Activated CD4-positive, CD25-positive, alpha-beta regulatory T cell treated with anti-CD3 and anti-CD28 coated beads, Interleukin-2, amount 50 U/mL, for 72 hours (primary cell): ENCODE data around the gene LCN12.

ENCODE experiments used
- DNase-seq: peaks from one replicate; pipeline ENCODE4 v3.0.0; 2021

LCN12 gene

GRCh38 chr9:136945333-136946227 is 6.5 kb upstream of the LCN12 start:
- DNase-seq, result no peak

DNA sequence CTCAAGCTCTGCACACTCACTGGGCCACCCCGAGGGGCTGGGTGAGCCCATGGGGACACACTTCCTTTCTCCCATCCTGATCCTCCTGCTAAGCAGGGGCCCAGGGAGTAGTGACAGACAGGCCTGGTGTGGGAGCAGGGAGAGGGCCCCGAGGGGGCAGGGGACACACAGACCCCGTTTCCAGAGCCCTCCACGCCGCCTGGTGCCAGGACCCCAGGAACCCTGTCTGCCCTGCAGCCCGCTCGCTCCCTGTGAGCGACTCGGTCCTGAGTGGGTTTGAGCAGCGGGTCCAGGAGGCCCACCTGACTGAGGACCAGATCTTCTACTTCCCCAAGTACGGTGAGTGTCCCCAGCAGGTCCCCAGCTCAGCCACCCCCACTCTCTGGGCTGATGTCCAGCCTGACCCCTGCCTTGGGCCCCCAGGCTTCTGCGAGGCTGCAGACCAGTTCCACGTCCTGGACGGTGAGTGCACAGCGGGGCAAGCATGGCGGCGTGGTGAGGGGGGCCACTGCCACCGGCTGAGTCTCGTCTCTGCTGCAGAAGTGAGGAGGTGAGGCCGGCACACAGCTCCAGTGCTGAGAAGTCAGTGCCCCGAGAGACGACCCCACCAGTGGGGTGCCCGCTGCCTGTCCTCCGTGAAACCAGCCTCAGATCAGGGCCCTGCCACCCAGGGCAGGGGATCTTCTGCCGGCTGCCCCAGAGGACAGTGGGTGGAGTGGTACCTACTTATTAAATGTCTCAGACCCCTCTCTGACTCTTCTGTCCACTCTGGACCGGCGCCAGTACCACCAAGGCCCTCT is 5.6 kb upstream of the LCN12 start:
- no peak for DNase-seq

GRCh38 chr9:136947028-136947891 is 4.8 kb upstream of the LCN12 start:
- no peak for DNase-seq

DNA sequence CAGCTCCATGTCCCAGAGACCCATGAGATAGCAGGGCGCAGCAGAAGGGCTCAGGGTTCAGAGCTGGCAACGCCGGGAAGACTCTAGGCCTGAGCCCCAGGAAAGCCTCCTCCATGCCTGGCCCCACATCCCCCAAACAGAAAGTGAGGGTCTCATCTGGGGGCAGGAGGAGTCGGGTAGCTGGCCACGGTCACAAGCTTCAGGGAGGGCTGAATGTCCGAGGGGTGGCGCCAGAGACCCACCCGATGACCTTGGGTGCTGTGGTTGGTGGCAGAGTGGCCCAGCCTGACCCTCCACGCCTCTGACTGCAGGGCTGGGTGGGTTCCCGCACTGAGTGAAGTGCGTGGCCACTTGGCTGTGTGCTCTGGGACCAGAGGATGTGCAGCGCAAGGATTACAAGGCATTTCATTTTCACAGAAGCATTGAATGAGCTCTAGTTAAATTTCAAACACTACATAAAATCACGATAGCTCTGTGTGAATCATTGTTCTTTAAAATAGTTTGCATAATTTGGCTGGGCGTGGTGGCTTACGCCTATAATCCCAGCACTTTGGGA is 4.0 kb upstream of the LCN12 start:
- DNase-seq, result no peak

- DNase-seq, result no peak
Measured at GRCh38 chr9:136949239-136949816, 2.7 kb upstream of the LCN12 start.

DNA sequence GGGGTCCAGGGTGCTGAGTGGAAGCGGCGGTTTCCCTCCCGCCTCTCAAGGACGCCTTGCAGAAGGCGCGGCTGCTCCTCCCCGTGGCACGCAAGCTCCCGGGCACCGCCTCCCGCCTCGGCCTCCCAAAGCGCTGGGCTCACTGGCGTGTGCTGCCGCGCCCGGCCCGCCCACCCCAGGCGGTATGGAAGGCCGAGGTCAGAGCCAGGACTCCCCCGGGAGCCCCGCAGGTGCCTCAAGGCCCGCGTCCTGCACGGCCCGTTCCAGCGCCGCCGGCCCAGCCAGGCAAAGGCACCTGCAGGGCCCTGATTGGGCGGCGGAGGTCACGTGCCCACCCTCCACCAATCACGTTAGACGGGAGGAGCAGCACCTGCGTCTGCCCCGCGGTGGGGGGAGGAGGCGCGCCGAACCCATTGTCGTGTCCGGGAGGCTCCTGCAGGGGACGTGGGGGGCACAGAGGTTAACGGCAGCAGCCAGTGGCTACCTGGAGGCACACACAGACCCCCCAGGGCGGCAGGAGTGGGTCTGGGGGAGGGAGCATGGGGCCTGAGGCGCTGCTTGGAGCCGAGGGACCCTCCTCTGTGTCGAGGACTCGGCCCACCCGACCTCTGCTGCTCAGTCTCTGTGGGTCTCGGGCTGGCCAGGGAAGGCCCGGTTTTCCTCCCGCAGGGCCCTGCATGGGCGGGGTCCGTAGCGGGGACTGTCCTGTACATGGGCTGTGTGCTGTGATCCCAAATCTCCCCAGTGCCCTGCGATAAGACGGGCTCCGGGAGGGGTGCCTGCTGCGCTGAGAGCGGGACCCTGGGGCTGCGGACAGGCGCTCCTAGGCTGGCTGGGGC is 2.0 kb upstream of the LCN12 start:
- DNase-seq, result peak; percentile 97

DNA sequence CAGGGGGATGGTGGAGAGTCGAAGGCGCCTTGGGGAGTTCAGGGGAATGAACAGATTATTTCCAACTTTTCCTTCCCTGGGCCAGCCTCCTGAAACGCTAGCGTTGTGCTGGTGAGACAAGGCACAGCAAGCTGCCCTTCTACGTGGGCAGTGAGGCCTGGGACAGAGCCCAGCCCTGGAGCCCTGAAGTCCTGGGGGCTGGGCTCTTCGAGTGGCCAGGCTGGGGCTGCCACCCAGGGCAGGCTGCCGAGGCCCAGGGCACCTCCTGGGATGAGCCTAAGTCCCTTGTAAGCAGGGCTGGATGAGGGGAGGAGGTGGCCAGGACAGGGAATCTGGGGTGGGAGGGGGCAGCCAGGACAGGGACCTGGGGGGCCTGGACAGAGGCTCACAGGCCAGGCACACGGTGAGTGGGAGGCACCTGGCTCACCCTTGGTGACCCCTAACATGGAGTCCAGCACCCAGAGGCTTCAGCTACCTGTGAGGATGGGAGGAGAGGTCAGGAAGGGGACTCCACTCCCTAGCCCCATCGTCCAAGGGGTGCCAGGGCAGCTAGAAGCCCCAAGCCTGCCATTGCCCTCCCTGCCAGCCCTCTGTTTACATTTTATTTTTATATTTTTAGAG is 1.3 kb upstream of the LCN12 start:
- no peak for DNase-seq

DNA sequence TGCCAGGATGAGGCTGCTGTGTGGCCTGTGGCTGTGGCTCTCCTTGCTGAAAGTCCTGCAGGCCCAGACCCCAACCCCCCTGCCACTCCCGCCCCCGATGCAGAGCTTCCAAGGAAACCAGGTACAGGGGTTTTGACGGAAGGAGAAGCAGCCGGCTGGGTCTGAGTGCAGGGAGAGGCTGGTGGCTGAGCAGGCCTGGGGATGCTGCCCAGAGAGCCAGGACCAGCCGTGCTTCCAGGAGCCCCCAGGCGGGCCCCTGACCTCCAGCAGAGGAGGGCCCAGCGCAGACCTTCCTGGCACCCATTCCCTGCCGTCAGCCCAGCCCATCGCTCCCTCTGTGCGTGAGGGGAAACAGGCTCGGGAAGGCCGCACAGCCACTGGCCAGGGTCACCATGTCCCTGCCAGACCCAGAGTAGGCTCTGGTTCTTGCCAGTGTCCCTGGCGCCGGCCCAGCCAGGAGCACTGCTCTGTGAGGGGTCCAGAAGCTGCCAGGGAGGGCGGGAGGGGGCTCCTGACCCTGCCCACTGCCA is 313 bp downstream of the LCN12 start:
- DNase-seq, result no peak

DNA sequence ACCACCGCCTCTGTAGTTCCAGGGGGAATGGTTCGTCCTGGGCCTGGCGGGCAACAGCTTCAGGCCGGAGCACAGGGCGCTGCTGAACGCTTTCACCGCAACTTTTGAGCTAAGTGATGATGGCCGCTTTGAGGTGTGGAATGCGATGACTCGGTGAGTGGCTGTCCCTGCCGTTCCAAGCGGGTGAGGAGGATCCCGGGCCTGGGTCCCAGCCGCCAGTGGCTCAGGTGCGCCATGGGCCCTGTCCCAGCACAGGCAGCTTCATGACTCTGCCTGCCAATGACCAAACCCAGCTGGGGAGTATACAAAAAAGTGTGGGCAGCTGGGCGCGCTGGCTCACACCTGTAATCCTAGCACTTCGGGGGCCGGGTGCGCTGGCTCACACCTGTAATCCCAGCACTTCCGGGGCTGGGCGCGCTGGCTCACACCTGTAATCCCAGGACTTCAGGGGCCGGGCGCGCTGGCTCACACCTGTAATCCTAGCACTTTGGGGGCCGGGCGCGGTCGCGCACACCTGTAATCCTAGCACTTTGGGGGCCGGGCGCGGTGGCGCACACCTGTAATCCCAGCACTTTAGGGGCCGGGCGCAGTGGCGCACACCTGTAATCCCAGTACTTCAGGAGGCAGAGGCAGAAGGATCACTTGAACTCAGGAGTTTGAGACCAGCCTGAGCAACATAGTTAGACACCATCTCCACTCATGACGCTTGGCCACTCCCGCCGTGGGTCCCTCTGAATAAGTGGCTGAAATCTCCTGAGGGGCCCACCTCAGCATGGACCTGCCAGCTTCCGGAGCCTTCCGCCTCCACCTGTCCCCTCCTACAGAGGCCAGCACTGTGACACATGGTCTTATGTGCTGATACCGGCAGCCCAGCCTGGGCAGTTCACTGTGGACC is 1.1 kb downstream of the LCN12 start:
- DNase-seq, result no peak

DNA sequence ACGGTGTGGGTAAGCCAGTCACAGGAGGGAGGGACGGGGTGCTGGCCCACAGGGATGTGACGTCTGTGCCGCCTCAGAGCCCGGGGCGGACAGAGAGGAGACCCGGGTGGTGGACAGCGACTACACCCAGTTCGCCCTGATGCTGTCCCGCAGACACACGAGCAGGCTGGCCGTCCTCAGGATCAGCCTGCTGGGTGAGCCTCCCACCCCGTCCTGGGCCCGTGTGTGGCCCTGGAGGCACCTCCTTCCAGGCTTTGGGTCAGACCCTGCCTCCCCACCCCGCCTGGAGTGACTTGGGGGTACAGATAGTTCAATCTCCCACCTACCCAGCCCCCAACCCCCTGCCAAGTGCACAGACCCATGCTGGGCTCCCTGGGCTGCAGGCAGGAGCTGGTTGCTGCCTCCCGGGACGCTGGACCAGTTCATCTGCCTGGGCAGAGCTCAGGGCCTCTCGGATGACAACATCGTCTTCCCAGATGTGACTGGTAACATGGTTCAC is 1.7 kb downstream of the LCN12 start:
- DNase-seq, result no peak

DNA sequence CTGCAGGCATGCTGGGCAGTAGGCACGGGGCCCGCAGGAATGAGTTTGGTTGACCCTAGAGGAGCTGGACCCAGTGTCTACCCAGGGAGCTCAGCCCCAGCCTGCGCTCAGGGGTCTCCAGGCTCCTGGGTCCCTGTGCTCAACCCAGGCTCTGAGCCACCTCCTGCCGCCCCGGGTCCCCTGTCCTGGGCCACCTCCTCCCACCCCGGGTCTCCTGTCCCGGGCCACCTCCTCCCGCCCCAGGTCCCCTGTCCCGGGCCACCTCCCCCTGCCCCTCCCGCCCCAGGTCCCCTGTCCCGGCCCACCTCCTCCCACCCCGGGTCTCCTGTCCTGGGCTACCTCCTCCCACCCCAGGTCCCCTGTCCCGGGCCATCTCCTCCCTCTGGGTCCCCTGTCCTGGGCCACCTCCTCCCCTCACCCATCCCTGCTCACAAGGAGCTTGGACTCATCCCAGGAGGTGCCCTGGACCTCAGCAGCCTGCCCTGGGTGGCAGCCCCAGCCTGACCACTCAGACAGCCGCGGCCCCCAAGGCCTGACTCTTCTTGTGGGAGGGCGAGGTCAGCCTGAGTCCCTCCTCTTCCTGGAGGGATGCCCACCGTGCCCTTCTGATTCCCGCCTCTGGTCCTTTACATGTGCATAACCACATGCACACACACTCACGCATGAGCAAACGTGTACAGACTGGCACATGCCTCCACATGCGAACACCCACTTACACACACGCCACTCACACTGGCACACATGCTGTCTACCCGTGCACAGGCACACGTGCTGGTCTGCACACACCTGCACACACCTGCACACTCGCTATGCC is 2.4 kb downstream of the LCN12 start:
- DNase-seq, result no peak

DNA sequence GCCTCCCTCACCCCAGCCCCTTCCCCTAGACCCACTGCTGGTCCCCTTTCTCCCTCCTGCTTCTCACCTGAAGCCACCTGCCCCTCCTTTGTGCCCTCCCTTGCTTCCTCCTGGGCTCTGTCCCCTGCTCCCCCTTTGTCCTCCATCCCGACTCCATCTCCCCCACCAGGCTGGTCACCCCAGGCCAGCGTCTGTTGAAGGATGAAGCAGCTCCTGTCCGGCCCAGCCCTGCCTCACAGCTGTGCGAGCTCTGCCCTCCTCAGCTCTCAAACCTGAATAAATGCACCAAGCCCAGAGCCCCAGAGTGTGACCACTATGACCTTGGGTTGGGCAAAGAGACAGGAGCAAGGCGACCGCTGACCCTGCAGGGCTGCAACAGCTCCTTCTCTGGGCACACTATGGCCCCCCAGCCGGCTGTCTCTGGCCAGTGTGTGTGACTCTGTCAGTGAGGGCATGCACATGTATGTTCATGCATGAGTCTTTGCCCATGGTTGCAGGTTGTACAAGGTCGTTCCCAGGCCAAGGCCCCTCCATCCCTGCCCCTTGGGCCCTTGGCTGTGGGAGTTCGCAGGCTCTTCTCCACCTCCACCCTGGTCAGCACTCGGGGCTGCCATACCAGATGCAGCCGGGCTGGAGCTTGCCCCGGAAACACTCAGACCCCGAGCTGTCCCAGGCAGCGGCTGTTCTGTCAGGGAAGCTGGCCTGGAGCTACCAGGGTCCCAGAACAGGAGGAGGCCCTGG is 3.3 kb downstream of the LCN12 start:
- DNase-seq, result no peak

DNA sequence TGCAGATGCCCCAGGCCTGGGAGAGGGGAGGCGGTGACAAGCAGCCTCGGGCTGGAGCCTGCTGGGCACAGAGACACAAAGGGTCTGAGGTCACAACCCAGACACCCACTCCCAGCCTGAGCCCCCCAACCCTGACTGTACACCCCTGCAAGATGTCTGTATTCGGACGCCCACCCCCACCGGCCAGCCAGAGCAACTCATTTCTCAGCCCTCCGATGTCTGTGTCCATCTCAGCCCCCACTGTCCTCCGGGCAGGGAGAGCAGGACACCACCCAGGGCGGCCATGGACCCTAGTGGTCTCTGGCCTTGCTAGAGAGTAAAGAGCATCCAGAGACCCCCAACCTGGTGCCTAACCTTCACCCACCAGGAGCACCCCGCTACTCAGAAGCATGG is 3.9 kb downstream of the LCN12 start:
- DNase-seq, result no peak

DNA sequence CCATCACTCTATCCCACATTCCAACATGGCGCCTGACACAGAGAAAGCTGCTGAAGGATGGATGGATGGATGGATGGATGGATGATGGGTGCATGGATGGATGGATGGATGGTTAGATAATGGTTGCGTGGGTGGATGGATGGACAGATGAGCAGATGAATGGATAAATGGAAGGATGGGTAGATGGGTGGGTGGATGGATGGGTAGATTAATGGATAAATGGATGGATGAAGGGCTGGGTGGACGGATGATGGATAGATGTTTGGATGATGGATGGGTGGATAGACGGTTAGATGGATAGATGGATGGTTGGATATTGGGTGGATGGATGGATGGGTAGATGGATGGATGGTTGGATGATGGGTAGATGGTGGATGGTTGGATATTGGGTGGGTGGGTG is 4.5 kb downstream of the LCN12 start:
- DNase-seq, result no peak

DNA sequence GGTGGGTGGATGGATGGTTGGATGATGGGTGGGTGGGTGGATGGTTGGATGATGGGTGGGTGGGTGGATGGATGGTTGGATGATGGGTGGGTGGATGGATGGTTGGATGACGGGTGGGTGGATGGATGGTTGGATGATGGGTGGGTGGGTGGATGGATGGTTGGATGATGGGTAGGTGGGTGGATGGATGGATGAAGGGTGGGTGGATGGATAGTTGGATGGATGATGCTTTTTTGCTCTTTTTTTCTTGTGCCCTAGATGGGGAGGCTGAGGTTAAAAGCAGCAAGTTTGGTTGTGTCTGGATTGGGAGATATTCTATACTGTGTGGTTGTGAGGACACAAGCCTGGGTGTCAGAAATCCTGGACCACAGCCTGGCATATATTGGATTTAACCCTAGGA is 5.4 kb downstream of the LCN12 start:
- no peak for DNase-seq

- no peak for DNase-seq
Measured at GRCh38 chr9:136957901-136958300, 5.8 kb downstream of the LCN12 start.

DNA sequence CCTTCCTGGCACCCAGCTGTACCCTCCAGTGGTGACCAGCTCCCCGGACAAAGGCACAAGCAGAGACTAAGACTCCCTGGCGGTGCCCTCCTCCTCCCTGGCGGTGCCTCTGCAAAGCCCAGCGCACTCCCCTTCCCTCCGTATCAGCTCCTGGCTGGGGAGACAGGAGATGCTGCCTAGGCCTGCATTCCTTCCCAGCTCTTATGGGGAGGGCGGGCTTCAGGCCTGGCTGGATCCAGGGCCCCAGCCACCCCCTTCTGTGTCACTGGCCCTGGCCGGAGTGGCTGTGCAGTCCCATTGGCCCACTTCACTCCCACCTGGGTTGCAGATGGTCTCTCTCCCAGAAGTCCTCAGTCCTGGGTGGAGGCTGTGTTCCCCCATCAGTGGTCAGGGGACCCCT is 6.4 kb downstream of the LCN12 start:
- DNase-seq, result no peak
